GM21528 (cell line): ENCODE data around the gene TSPYL1.
"Not testable (repeated sequence)": the region's sequence is repeated elsewhere in the genome, so short reads cannot be mapped to it uniquely, and the experiment has no call there.

Experiments used
- ATAC-seq: cut with Tn5 transposase; IDR thresholded peaks from one replicate; pipeline ENCODE4 v1.9.1; 2021; ENCODE audit warnings: mild to moderate bottlenecking, moderate library complexity; ENCODE audit not compliant: unreplicated experiment, low FRiP score

TSPYL1 gene

GRCh38 chr6:116298973-116299372 is 19.2 kb upstream of the TSPYL1 start:
- ATAC-seq = no peak

GRCh38 chr6:116298273-116298672 is 18.5 kb upstream of the TSPYL1 start:
- no peak for ATAC-seq

DNA sequence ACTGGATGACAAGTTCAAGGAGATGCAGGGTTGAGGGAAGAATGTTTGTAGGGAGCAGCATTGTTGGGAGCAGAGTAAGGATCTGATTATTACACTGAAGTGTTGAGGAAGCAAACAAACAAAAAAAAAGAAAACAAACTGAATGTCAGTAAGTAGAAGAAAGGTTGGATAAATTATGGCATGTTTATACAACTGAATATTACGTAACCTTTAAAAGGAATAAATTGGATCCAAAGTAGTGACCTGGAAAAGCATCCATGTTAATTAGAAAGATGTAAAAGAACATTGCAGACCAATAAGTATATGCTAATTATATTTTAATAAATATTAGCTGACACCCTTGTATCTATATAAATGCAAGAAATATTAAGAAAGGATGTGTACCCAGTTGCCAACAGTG is 12.8 kb upstream of the TSPYL1 start:
- ATAC-seq = no peak

- no peak for ATAC-seq
Observed at GRCh38 chr6:116291701-116292396, 12.1 kb upstream of the TSPYL1 start.

GRCh38 chr6:116290799-116291198 is 11.1 kb upstream of the TSPYL1 start:
- no peak for ATAC-seq

DNA sequence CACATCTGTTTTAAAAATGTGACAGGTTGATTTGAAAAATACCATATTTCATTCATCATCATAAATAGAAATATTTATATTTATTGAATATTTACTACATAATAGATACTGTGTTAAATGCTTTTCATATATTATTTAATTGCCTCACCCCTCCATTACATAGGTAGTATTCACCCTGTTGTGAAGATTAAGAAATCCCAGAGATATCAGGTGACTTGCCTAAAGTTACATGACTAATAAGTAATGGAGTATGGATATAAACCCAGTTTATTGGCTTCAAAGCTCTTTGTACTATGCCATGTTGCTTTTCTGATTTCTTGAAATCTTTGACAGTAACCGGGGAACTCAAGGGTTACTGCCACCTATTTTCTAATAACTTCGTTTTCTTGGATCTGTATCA is 10.1 kb upstream of the TSPYL1 start:
- no peak for ATAC-seq

DNA sequence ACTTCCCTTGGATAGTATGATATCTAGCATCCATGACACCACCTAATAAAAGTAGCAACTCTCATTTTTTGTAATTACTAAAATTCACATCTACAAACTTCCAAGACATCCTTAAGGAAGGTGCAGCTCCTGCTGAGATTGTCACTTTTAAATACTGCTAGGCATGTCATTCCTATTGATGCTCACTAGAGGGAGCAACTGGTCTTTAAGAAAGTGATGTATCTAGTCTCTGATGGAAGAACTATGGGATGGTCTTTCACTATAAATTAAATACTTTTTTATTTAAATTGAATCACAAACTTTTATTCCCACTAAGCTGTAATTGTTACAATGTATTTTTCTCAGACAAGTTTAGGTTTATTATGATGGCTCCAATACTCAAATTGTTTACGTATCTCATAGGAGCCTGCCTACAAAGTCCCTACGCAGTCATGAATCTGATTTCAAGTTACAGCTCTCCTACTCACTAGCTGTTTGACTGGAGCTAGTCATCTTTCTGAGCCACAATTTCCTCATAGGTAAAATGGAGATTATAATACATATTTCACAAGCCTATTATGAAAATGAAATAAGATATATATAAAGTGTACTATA is 8.1 kb upstream of the TSPYL1 start:
- ATAC-seq = no peak

GRCh38 chr6:116286773-116287358 is 7.1 kb upstream of the TSPYL1 start:
- no peak for ATAC-seq

GRCh38 chr6:116284984-116285383 is 5.3 kb upstream of the TSPYL1 start:
- not testable (repeated sequence) for ATAC-seq

DNA sequence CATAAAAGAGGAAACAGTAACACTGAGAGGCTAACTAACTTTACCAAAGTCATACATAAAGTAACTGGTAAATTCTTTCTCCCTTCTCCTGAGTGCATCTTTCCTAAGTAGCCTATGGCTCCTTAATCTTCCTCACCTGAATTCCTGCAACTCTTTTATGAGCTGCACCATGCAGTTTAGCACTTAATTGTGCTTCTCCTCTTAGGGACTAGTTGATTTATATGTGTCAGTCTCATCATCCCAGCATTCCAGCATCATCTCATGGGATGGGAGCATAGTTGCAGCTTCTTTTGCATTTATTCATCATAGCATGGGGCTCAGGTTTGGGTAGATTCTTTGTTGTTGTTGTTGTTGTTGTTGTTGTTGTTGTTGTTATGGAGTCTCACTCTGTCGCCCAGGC is 3.5 kb upstream of the TSPYL1 start:
- no peak for ATAC-seq

DNA sequence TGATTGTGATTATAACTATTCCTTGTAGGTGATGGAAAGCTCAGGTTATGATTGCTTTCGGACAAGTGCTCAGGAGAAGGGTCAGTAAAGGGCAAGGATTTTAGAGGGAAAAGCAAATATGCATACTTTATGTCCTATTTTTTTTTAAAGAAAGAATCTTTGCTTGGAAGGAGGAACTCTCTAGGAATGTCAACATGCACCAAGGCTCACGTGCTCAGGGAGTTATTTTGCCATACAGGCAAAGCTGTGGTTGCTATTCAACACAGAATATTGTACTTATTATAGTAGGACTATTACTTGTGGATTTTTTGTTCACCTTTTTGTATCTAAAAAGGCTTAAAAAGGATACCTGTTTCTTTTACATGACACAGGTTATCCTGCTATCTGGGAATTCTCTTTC is 3.0 kb upstream of the TSPYL1 start:
- no peak for ATAC-seq

- ATAC-seq = no peak
Observed at GRCh38 chr6:116280933-116281316, 1.2 kb upstream of the TSPYL1 start.

DNA sequence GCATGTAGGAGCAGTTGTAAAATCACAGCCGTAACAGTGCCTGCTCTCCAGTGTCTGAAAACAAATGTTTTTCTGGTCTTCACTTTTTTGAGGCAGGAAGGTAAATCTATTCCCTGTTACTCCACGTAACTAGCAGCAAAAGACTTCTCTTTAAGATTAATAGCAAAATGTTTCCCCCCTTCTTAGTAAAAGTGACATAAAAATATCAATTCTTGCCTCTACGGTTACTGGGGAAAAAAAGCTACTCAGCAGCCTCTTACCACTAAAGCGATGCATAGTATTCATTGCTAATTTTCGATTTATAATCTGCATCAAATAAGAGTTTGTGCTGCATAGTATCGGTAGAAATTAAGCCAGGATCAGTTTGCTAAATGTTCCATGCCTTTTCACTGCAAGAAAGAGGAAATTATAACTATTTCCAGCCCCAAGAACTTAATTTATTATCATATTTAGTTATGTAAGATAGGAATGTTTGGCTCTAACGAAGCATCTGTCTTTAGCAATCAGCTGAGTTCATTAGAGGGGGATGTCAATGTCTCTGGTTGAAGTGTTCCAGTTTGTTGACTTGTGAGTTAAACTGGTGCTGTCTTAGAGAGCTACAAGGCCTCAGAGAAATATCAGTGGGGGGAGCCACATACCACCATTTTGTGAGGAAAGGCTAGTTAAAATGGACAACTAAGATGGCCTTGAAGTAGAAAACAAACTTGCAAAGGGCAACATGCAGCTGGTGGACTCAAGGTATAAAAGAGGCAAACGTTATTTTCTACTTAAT is 617 bp upstream of the TSPYL1 start:
- no peak for ATAC-seq

GRCh38 chr6:116278854-116279231 is 887 bp downstream of the TSPYL1 start:
- ATAC-seq = peak; percentile 6

GRCh38 chr6:116278481-116278829 is 1.3 kb downstream of the TSPYL1 start:
- no peak for ATAC-seq

DNA sequence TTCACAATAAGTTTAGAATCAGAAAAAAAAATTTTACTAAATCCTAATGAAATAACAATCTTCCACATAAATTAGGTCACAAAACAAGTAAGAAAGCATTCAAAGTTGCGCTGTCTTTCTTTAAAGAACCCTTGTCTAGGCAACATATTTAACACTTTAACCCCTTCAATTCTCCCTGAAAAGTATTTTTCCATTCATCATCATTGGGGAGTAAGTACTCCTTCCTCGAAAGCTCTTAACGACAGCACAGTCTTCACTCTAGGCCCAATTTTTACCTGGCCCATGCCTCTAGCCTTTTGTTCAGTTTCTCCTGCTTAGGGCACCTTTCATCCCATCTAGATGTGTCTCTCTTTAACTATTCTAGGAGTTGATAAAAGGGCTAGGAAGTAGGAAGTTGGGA is 2.6 kb downstream of the TSPYL1 start:
- no peak for ATAC-seq

GRCh38 chr6:116271149-116271708 is 8.5 kb downstream of the TSPYL1 start:
- no peak for ATAC-seq

DNA sequence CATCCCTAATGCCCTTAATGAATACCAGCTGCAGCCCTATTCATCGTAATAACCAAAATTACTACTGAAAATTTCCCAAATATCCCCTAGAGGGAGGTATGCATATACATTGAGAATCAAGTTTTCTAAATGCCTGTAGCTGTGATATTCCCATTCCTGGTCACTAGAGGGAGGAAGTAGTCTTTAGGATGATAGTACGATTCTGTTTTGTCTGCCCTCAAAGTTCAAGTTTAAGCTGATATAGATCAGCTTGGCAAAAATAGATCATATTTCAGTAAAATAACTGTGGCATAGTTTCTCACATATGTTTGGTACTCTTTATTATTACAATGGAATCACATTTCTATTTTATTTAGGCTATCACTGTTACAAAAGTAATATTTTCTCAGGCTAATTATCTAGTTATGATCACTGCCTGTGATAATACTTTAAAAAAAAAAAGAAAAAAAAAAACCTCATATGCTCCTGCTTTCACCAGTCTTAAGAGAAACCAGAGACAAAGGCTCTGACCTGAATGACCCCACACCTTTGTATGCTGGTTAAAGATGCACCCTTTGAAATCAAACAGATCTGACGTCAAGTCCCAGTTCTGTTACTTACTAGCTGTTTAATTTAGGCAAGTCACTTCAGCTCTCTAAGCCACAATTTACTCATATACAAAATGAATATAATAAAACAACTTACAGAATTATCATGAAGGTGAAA is 11.0 kb downstream of the TSPYL1 start:
- ATAC-seq = peak; percentile 86

GRCh38 chr6:116267836-116268588 is 11.7 kb downstream of the TSPYL1 start:
- peak; percentile 8 for ATAC-seq

GRCh38 chr6:116266803-116267202 is 12.9 kb downstream of the TSPYL1 start:
- ATAC-seq = no peak
